DND-41 (cell line): ENCODE data around the gene RFTN1.

Experiments used
- CTCF ChIP-seq: IDR thresholded peaks from 2 replicates; pipeline ENCODE4 v1.5.1; 2012; ENCODE audit warnings: borderline replicate concordance, low read length, moderate library complexity, mild to moderate bottlenecking; ENCODE audit not compliant: poor library complexity, severe bottlenecking; ENCODE audit errors: extremely low read depth
- EZH2 ChIP-seq: IDR thresholded peaks from 3 replicates; pipeline ENCODE4 v1.6.1; 2012; ENCODE audit warnings: borderline replicate concordance, low read depth, mild to moderate bottlenecking, moderate library complexity, low read length, inconsistent platforms; ENCODE audit not compliant: severe bottlenecking

- no peak for TF ChIP-seq CTCF
- TF ChIP-seq EZH2: no peak
Observed at GRCh38 chr3:16437640-16438039, 75.9 kb downstream of the RFTN1 start.
